Measurements from ENCODE around the gene ZNF672.

DNA sequence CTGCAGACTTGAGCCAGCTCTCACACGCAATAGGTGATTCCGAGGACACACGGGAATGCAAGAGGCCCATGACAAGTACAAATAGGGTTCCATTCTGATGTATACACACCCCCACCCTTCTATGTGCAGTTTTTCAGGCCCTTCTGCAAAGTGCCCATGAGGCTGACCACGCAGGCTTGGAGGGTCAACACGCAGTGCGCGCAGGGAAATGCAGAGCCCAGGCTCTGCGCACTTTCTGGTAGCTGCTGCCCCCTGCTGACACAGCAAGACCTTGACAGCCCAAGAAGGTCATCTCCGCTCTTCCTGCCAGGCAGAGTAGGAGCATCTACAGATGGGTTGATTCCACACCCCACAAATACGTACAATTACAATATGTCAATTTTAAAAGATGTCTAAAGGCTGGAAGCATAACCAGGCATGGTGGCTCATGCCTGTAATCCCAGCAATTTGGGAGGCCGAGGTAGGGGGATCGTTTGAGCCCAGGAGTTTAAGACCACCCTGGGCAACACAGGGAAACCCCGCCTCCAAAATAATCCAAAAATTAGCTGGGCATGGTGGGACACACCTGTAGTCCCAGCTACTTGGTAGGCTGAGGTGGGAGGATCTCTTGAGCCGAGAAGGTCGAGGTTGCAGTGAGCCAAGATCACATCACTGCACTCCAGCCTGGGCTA is 30.8 kb upstream of the ZNF672 start:
- TF ChIP-seq, protein P1, sequence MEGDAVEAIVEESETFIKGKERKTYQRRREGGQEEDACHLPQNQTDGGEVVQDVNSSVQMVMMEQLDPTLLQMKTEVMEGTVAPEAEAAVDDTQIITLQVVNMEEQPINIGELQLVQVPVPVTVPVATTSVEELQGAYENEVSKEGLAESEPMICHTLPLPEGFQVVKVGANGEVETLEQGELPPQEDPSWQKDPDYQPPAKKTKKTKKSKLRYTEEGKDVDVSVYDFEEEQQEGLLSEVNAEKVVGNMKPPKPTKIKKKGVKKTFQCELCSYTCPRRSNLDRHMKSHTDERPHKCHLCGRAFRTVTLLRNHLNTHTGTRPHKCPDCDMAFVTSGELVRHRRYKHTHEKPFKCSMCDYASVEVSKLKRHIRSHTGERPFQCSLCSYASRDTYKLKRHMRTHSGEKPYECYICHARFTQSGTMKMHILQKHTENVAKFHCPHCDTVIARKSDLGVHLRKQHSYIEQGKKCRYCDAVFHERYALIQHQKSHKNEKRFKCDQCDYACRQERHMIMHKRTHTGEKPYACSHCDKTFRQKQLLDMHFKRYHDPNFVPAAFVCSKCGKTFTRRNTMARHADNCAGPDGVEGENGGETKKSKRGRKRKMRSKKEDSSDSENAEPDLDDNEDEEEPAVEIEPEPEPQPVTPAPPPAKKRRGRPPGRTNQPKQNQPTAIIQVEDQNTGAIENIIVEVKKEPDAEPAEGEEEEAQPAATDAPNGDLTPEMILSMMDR (IDR thresholded peaks at IDR 0.05), result peak; percentile 65 to 78 (median 72)
- no peak for TF ChIP-seq EP300 (IDR thresholded peaks at IDR 0.05)
